Stimulated activated CD8-positive, alpha-beta memory T cell treated with anti-CD3 and anti-CD28 coated beads, Interleukin-12 subunit alpha, Interleukin-12 subunit beta, amount 100 ng/mL, for 4 hours (primary cell): Measurements from ENCODE around the gene CAPN14.
"Not testable (repeated sequence)": the region's sequence is repeated elsewhere in the genome, so short reads cannot be mapped to it uniquely, and the experiment has no call there.

Experiments used
- DNase-seq: peaks from one replicate; pipeline ENCODE4 v3.0.0-alpha.2; 2020; ENCODE audit warnings: low read depth

The CAPN14 gene

GRCh38 chr2:31196622-31197021 lies 20.7 kb downstream of the CAPN14 start:
- DNase-seq, result no peak

- no peak for DNase-seq
These were observed 23.5 kb downstream of the CAPN14 start for GRCh38 chr2:31193806-31194205.

- DNase-seq, result no peak
These were observed 24.4 kb downstream of the CAPN14 start for GRCh38 chr2:31192851-31193392.

GRCh38 chr2:31192396-31192795 lies 24.9 kb downstream of the CAPN14 start:
- no peak for DNase-seq

GRCh38 chr2:31191931-31192330 lies 25.4 kb downstream of the CAPN14 start:
- DNase-seq, result no peak

GRCh38 chr2:31190188-31190587 lies 27.1 kb downstream of the CAPN14 start:
- DNase-seq, result no peak

GRCh38 chr2:31189141-31189540 lies 28.2 kb downstream of the CAPN14 start:
- DNase-seq, result no peak

GRCh38 chr2:31188131-31188530 lies 29.2 kb downstream of the CAPN14 start:
- no peak for DNase-seq

GRCh38 chr2:31187166-31187565 lies 30.1 kb downstream of the CAPN14 start:
- no peak for DNase-seq

- DNase-seq, result not testable (repeated sequence)
These were observed 33.3 kb downstream of the CAPN14 start for GRCh38 chr2:31183973-31184372.

GRCh38 chr2:31176742-31177141 lies 40.6 kb downstream of the CAPN14 start:
- DNase-seq, result no peak

GRCh38 chr2:31171142-31171541 lies 46.2 kb downstream of the CAPN14 start:
- DNase-seq, result no peak

- DNase-seq, result no peak
These were observed 47.1 kb downstream of the CAPN14 start for GRCh38 chr2:31170071-31170698.

GRCh38 chr2:31168291-31168690 lies 49.0 kb downstream of the CAPN14 start:
- no peak for DNase-seq

GRCh38 chr2:31166925-31167324 lies 50.4 kb downstream of the CAPN14 start:
- no peak for DNase-seq

GRCh38 chr2:31163011-31163539 lies 54.2 kb downstream of the CAPN14 start:
- DNase-seq, result no peak

- no peak for DNase-seq
These were observed 55.7 kb downstream of the CAPN14 start for GRCh38 chr2:31161637-31162036.

GRCh38 chr2:31151501-31151900 lies 65.8 kb downstream of the CAPN14 start:
- no peak for DNase-seq

GRCh38 chr2:31150120-31150670 lies 67.1 kb downstream of the CAPN14 start:
- DNase-seq, result no peak

- no peak for DNase-seq
These were observed 68.8 kb downstream of the CAPN14 start for GRCh38 chr2:31148514-31148913.

- no peak for DNase-seq
These were observed 69.7 kb downstream of the CAPN14 start for GRCh38 chr2:31147645-31148044.

- no peak for DNase-seq
These were observed 75.2 kb downstream of the CAPN14 start for GRCh38 chr2:31142110-31142509.

GRCh38 chr2:31141443-31142085 lies 75.8 kb downstream of the CAPN14 start:
- DNase-seq, result no peak
